Measurements from ENCODE around the gene CXCL17.

DNA sequence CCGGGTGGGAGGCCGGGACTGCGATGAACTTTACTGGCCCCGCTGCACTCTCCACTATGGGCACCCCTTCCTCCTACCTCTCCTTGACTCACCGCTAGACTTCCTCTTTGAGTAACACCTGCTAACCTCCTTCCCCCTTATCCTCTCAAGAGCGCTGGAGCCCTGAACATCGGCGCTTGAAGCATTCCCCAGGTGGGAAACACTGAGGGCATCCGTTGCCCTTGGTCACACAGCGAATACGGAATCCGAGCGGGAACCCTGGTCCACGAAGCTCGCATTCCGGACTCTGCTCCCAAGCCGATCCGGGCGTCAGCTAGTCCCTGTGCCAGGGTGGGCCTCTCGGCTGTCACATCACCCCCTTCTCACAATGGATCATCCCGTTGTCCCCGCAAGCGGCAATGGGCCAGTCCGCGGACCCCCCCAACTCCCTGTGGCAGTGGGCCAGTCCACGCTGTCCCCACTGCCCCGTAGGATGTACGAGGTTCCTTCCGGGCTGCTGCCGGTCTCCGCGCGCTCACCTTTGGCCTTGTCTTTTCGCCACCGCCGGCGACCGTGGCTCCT is 19.8 kb downstream of the CXCL17 start:
- TF ChIP-seq, protein P1, sequence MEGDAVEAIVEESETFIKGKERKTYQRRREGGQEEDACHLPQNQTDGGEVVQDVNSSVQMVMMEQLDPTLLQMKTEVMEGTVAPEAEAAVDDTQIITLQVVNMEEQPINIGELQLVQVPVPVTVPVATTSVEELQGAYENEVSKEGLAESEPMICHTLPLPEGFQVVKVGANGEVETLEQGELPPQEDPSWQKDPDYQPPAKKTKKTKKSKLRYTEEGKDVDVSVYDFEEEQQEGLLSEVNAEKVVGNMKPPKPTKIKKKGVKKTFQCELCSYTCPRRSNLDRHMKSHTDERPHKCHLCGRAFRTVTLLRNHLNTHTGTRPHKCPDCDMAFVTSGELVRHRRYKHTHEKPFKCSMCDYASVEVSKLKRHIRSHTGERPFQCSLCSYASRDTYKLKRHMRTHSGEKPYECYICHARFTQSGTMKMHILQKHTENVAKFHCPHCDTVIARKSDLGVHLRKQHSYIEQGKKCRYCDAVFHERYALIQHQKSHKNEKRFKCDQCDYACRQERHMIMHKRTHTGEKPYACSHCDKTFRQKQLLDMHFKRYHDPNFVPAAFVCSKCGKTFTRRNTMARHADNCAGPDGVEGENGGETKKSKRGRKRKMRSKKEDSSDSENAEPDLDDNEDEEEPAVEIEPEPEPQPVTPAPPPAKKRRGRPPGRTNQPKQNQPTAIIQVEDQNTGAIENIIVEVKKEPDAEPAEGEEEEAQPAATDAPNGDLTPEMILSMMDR (conservative IDR thresholded peaks at IDR 0.05; ENCODE audit: low read depth in 2 of 2), result no peak
- TF ChIP-seq POLR2AphosphoS5 (IDR thresholded peaks at IDR 0.05; ENCODE audit: low read depth) (no peak), ZNF114 (CRISPR knock-in tag; IDR thresholded peaks at IDR 0.05) (no peak), EZH2phosphoT487 (IDR thresholded peaks at IDR 0.05; ENCODE audit: unreplicated experiment) (no peak), EZH2 (IDR thresholded peaks at IDR 0.05; ENCODE audit: low read depth, unreplicated experiment) (peak; percentile 32), CREB1 (CRISPR knock-in tag; IDR thresholded peaks at IDR 0.05; ENCODE audit: low read depth) (no peak)

All from GM23338 (cell line).